Measurements from ENCODE around the gene TAPT1. TPM values are rescaled to one million over a fixed set of nuclear protein-coding genes. Genes with fewer than 3 reads are reported as not detected.
"Not testable (repeated sequence)": the region's sequence is repeated elsewhere in the genome, so short reads cannot be mapped to it uniquely, and the experiment has no call there.

The TAPT1 gene
- total RNA-seq, 1 donor from 2014 or later = 72.8 TPM

DNA sequence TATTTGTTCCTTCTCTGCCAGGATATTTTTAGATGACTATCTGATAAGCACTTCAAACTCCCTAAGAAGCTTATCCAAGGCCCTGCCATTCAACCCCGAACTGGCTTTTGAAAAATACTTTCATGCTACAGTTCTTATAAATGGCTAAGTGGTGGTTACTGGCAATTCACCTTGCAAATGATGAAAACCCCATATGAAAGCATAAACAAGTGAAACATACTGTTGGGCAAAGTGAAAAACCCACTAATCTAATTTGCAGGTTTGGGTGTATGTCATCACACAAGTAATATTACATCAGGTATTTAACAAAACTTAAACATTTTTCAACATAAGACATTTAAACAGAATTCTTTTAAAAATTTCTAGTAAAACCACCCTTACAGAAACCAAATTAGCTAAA is 31.1 kb downstream of the TAPT1 start:
- TF ChIP-seq, protein P1, sequence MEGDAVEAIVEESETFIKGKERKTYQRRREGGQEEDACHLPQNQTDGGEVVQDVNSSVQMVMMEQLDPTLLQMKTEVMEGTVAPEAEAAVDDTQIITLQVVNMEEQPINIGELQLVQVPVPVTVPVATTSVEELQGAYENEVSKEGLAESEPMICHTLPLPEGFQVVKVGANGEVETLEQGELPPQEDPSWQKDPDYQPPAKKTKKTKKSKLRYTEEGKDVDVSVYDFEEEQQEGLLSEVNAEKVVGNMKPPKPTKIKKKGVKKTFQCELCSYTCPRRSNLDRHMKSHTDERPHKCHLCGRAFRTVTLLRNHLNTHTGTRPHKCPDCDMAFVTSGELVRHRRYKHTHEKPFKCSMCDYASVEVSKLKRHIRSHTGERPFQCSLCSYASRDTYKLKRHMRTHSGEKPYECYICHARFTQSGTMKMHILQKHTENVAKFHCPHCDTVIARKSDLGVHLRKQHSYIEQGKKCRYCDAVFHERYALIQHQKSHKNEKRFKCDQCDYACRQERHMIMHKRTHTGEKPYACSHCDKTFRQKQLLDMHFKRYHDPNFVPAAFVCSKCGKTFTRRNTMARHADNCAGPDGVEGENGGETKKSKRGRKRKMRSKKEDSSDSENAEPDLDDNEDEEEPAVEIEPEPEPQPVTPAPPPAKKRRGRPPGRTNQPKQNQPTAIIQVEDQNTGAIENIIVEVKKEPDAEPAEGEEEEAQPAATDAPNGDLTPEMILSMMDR (IDR thresholded peaks at IDR 0.05) = no peak
- Histone ChIP-seq H3K9me3 (no peaks in the 10 kb centered on the region), H3K36me3 (peaks cover 20% of the 10 kb centered on the region), H3K27me3 (ENCODE audit: low read depth) (no peaks in the 10 kb centered on the region), H3K27ac (no peak overlapping the region), H3K4me1 (peaks cover 32% of the 10 kb centered on the region), H3K4me3 (no peak overlapping the region)
- ATAC-seq (peak in 1 of 2 donors; percentile 29), DNase-seq (no peak)
- intact Hi-C loops (cut with DNase I) = no loop called here

GRCh38 chr4:16194798-16195197 is 31.5 kb downstream of the TAPT1 start:
- H3K4me3 ChIP-seq; H3K27ac ChIP-seq; H3K9me3 ChIP-seq; intact Hi-C loops (cut with DNase I); ATAC-seq; H3K27me3 ChIP-seq (ENCODE audit: low read depth); DNase-seq: not testable (repeated sequence)
- H3K36me3 ChIP-seq = peaks cover 20% of the 10 kb centered on the region
- peaks cover 32% of the 10 kb centered on the region for H3K4me1 ChIP-seq

GRCh38 chr4:16194214-16194613 is 32.1 kb downstream of the TAPT1 start:
- intact Hi-C loops (cut with DNase I) = no loop called here
- Histone ChIP-seq H3K4me3 (no peak overlapping the region), H3K36me3 (peaks cover 22% of the 10 kb centered on the region), H3K4me1 (peaks cover 32% of the 10 kb centered on the region), H3K9me3 (no peaks in the 10 kb centered on the region), H3K27ac (no peak overlapping the region), H3K27me3 (ENCODE audit: low read depth) (no peaks in the 10 kb centered on the region)
- DNase-seq (no peak), ATAC-seq (no peak)
- TF ChIP-seq, protein P1 (IDR thresholded peaks at IDR 0.05) = no peak

DNA sequence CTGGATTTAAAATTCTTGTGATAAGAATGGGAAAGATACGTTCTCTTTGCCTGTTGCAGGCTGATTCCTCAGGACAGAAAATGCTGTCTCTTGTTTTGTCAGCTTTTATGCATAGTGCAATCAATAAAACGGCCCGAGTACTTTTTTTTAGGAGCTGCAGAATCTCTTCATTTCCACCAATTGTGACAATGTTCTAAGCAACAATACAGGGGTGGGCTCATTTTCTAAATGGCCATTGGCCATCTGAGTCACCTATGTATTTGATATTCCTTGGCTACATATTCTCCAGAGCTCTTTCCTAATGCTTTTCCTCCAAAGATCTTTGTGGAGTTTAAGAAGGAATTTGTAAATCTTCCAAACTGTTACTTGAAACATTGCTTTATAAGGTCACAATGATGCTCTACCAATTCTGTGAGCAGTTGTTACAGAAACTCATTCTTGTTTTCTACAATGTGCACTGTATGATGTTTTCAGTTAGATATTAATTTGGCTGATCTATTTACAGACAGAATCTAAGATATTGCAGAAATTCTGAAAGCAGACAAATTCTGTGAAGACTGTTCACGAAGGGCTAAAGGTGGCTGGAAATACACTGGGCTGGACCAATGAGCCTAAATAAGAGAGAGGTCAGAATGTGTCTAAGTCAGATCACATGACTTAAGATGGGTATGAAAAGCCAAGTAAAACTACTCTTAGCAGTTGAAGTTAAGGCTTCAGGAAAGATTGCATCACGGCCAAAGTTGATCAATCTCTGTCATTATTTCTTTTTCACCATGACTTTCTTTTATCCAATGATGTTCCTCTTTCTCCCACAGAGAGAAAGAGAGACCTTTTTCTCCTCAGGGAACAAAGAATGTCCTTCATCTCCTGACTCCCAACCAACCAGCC is 33.4 kb downstream of the TAPT1 start:
- H3K36me3 ChIP-seq = peaks cover 34% of the 10 kb centered on the region
- H3K9me3 ChIP-seq = no peaks in the 10 kb centered on the region
- no peaks in the 10 kb centered on the region for H3K27me3 ChIP-seq (ENCODE audit: low read depth)
- peaks cover 32% of the 10 kb centered on the region for H3K4me1 ChIP-seq
- H3K27ac ChIP-seq = no peak overlapping the region
- no peak for DNase-seq
- ATAC-seq = no peak
- intact Hi-C loops (cut with DNase I) = no loop called here
- no peak overlapping the region for H3K4me3 ChIP-seq
- TF ChIP-seq, protein P1 (IDR thresholded peaks at IDR 0.05) = no peak

DNA sequence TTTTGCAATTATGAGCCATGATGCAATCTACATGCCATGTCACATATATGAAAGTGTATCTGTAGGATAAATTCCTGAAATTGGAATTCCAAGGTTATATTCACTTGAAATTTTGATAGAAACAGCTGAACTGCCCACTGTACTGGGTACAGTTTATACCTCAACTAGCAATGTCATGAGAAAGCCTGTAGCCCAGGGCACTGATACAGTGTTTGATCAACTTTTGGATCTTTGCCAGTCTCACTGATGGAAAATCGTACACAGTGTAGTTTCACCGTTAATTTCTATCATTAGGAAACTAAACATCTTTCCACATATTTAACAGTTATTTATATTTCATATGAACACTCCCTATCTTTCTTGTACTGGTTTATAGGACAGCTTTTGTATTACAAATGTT is 34.2 kb downstream of the TAPT1 start:
- H3K9me3 ChIP-seq = no peaks in the 10 kb centered on the region
- no peak for DNase-seq
- no peak overlapping the region for H3K4me3 ChIP-seq
- H3K27me3 ChIP-seq (ENCODE audit: low read depth) = no peaks in the 10 kb centered on the region
- no peak for ATAC-seq
- intact Hi-C loops (cut with DNase I) = no loop called here
- H3K27ac ChIP-seq = no peak overlapping the region
- peaks cover 42% of the 10 kb centered on the region for H3K36me3 ChIP-seq
- H3K4me1 ChIP-seq = peaks cover 23% of the 10 kb centered on the region
- TF ChIP-seq, protein P1 (IDR thresholded peaks at IDR 0.05) = no peak

DNA sequence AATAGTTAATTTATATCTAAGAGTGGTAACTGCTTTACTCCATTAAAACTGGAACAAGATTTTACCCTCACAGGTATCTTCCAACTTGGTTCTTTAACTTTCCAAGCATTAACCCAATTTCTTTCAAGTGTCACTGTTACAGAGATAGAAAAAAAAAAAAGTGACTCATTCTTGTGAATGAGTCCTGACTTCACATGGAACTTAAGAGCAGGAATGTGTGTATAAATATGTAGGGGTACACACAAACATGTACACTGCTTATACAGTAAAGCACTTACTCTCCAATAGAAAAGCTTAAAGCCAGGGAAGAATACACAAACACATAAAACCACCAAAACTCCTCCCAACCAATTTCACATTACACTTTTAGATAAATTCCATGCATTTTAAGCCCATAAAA is 38.8 kb downstream of the TAPT1 start:
- no peak overlapping the region for H3K4me3 ChIP-seq

More for the DNA sequence above, 38.8 kb downstream of the TAPT1 start:
- Histone ChIP-seq H3K27me3 (ENCODE audit: low read depth) (no peaks in the 10 kb centered on the region), H3K27ac (no peak overlapping the region), H3K4me1 (peaks cover 1% of the 10 kb centered on the region), H3K9me3 (no peaks in the 10 kb centered on the region), H3K36me3 (peaks cover 81% of the 10 kb centered on the region)
- ATAC-seq (no peak), DNase-seq (no peak)
- intact Hi-C loops (cut with DNase I) = no loop called here
- TF ChIP-seq, protein P1 (IDR thresholded peaks at IDR 0.05) = no peak

Data from lower lobe of right lung (tissue), 2 donors.